ENCODE results near the gene KIAA1217.

- TF ChIP-seq POLR2A (IDR thresholded peaks at IDR 0.05; ENCODE audit: low read depth, low read length) = no peak
- no peak for TF ChIP-seq CTCF (conservative IDR thresholded peaks at IDR 0.05; ENCODE audit: low read depth, low read length)
- no peak for TF ChIP-seq CHD1 (IDR thresholded peaks at IDR 0.05; ENCODE audit: low read depth, low read length)
- TF ChIP-seq FOS (IDR thresholded peaks at IDR 0.05; ENCODE audit: low read depth, low read length) = no peak
Measured at GRCh38 chr10:24303522-24304310, 94.8 kb downstream of the KIAA1217 start.
